Neural cell (in vitro differentiated cells): ENCODE measurements around the gene TMEM54. TPM values are rescaled to one million over a fixed set of nuclear protein-coding genes. Genes with fewer than 3 reads are reported as not detected.

Source experiments
- H2AFZ ChIP-seq: fragments of 200-600, 300-800 bp; sonication (generic), shearing (Covaris generic); 2 replicates; pipeline ENCODE4 v1.6.0; 2014; ENCODE audit warnings: low read depth, mild to moderate bottlenecking, antibody characterized with exemption, low read length, moderate library complexity
- H3F3A ChIP-seq: fragments of 200-600 bp; shearing (Covaris generic); 2 replicates; pipeline ENCODE4 v1.6.1; 2016; ENCODE audit warnings: mild to moderate bottlenecking, moderate library complexity, mixed read lengths, antibody characterized with exemption, low read length; ENCODE audit not compliant: insufficient read depth, poor library complexity, severe bottlenecking
- H3K27ac ChIP-seq: fragments of 200-600, 300-800 bp; sonication (generic), shearing (Covaris generic); 2 replicates; pipeline ENCODE4 v1.5.1; 2014; ENCODE audit warnings: mild to moderate bottlenecking, low read length, moderate library complexity
- H3K27me3 ChIP-seq: fragments of 300-800, 200-600 bp; sonication (generic), shearing (Covaris generic); 2 replicates; pipeline ENCODE4 v1.6.0; 2014; ENCODE audit warnings: mild to moderate bottlenecking, low read depth, low read length, moderate library complexity; ENCODE audit not compliant: insufficient read depth
- H3K36me3 ChIP-seq: fragments of 300-800, 200-600 bp; sonication (generic), shearing (Covaris generic); 2 replicates; pipeline ENCODE4 v1.5.1; 2014; ENCODE audit warnings: mild to moderate bottlenecking, antibody characterized with exemption, low read length, moderate library complexity; ENCODE audit not compliant: insufficient read depth
- H3K4me2 ChIP-seq: fragments of 300-800, 200-600 bp; sonication (generic), shearing (Covaris generic); 2 replicates; pipeline ENCODE4 v1.6.0; 2014; ENCODE audit warnings: mild to moderate bottlenecking, low read length
- H3K4me3 ChIP-seq: fragments of 300-800, 200-600 bp; sonication (generic), shearing (Covaris generic); 2 replicates; pipeline ENCODE4 v1.5.1; 2014; ENCODE audit warnings: mild to moderate bottlenecking, low read length, moderate library complexity
- H3K79me2 ChIP-seq: fragments of 200-600 bp; shearing (Covaris generic); replicated peaks from 2 replicates; pipeline ENCODE4 v1.6.0; 2014; ENCODE audit warnings: mild to moderate bottlenecking, low read length, moderate library complexity; ENCODE audit not compliant: insufficient read depth
- H3K9ac ChIP-seq: fragments of 300-800, 200-600 bp; sonication (generic), shearing (Covaris generic); 2 replicates; pipeline ENCODE4 v1.6.1; 2016; ENCODE audit warnings: mild to moderate bottlenecking, low read length, mixed read lengths
- H3K9me2 ChIP-seq: fragments of 200-600 bp; shearing (Covaris generic); 2 replicates; pipeline ENCODE4 v1.6.1; 2016; ENCODE audit warnings: mild to moderate bottlenecking, low read length, mixed read lengths; ENCODE audit not compliant: insufficient read depth
- H3K9me3 ChIP-seq: fragments of 200-600, 300-800 bp; sonication (generic), shearing (Covaris generic); 2 replicates; pipeline ENCODE4 v1.6.1; 2016; ENCODE audit warnings: mild to moderate bottlenecking, mixed run types, low read length, moderate library complexity, mixed read lengths
- H4K20me1 ChIP-seq: fragments of 200-600 bp; shearing (Covaris generic); 2 replicates; pipeline ENCODE4 v1.6.1; 2016; ENCODE audit warnings: mild to moderate bottlenecking, mixed run types; ENCODE audit not compliant: insufficient read depth
- CTCF ChIP-seq: fragments of 450-650 bp; IDR thresholded peaks from 2 replicates; pipeline ENCODE4 v1.5.1; 2014; ENCODE audit warnings: antibody characterized with exemption, mild to moderate bottlenecking, moderate library complexity; ENCODE audit not compliant: poor library complexity, severe bottlenecking
- EP300 ChIP-seq: fragments of 450-650 bp; conservative IDR thresholded peaks from 2 replicates; pipeline ENCODE4 v1.6.1; 2014; ENCODE audit warnings: antibody characterized with exemption, mild to moderate bottlenecking, moderate library complexity; ENCODE audit not compliant: poor library complexity, severe bottlenecking
- EZH2 ChIP-seq: fragments of 200-600, 300-800 bp; shearing (Covaris generic), sonication (generic); IDR thresholded peaks from 2 replicates; pipeline ENCODE4 v1.6.1; 2014; ENCODE audit warnings: antibody characterized with exemption, low read length, borderline replicate concordance, mild to moderate bottlenecking; ENCODE audit not compliant: insufficient read depth, poor library complexity, severe bottlenecking
- MXI1 ChIP-seq: fragments of 450-650 bp; conservative IDR thresholded peaks from 2 replicates; pipeline ENCODE4 v1.6.1; 2014; ENCODE audit warnings: antibody characterized with exemption, mild to moderate bottlenecking; ENCODE audit not compliant: poor library complexity, severe bottlenecking
- POLR2AphosphoS5 ChIP-seq: IDR thresholded peaks from 2 replicates; pipeline ENCODE4 v1.6.1; 2012
- RAD21 ChIP-seq: fragments of 450-650 bp; conservative IDR thresholded peaks from 2 replicates; pipeline ENCODE4 v1.6.1; 2014; ENCODE audit warnings: antibody characterized with exemption, mild to moderate bottlenecking, moderate library complexity
- REST ChIP-seq: IDR thresholded peaks from 2 replicates; pipeline ENCODE4 v1.6.1; 2012; ENCODE audit warnings: borderline replicate concordance
- SMC3 ChIP-seq: fragments of 450-650 bp; conservative IDR thresholded peaks from 2 replicates; pipeline ENCODE4 v1.6.1; 2014; ENCODE audit warnings: antibody characterized with exemption, mild to moderate bottlenecking, moderate library complexity; ENCODE audit not compliant: poor library complexity
- TAF1 ChIP-seq: IDR thresholded peaks from 2 replicates; pipeline ENCODE4 v1.6.1; 2012; ENCODE audit warnings: low read depth
- polyA plus RNA-seq: library from polyadenylated mRNA; depleted of rRNA; stranded (reverse); fragments of >200 nt; gene quantifications from 2 replicates; pipeline ENCODE4 v1.2.3, GENCODE V29; 2014

TMEM54 gene
- polyA plus RNA-seq, 1 donor from 2014 or later, result not detected

GRCh38 chr1:32863881-32864245 lies 37.3 kb downstream of the TMEM54 start:
- Histone ChIP-seq H3K9me3 (no peaks in the 10 kb centered on the region), H3K36me3 (no peaks in the 10 kb centered on the region), H3K9ac (no peak overlapping the region), H3K4me3 (no peak overlapping the region), H4K20me1 (no peaks in the 10 kb centered on the region), H3K27me3 (no peaks in the 10 kb centered on the region), H3K27ac (no peak overlapping the region), H3K79me2 (no peaks in the 10 kb centered on the region), H3K9me2 (no peaks in the 10 kb centered on the region), H3F3A (no peaks in the 10 kb centered on the region), H3K4me2 (no peak overlapping the region), H2AFZ (no peak overlapping the region)
- TF ChIP-seq EP300 (no peak), TAF1 (no peak), RAD21 (no peak), MXI1 (no peak), CTCF (no peak), EZH2 (no peak), REST (no peak), SMC3 (no peak), POLR2AphosphoS5 (no peak)

GRCh38 chr1:32863218-32863880 lies 37.8 kb downstream of the TMEM54 start:
- H3K9me2 ChIP-seq, result no peaks in the 10 kb centered on the region
- no peaks in the 10 kb centered on the region for H4K20me1 ChIP-seq
- H3K9me3 ChIP-seq, result no peaks in the 10 kb centered on the region
- no peak for TF ChIP-seq POLR2AphosphoS5
- H3K4me3 ChIP-seq, result no peak overlapping the region
- H3K27ac ChIP-seq, result no peak overlapping the region
- no peaks in the 10 kb centered on the region for H3K36me3 ChIP-seq
- no peak overlapping the region for H3K4me2 ChIP-seq
- no peak overlapping the region for H2AFZ ChIP-seq
- H3K27me3 ChIP-seq, result no peaks in the 10 kb centered on the region
- no peaks in the 10 kb centered on the region for H3F3A ChIP-seq
- H3K79me2 ChIP-seq, result no peaks in the 10 kb centered on the region
- no peak overlapping the region for H3K9ac ChIP-seq
